ENCODE results near the gene NRK.
"Not testable (repeated sequence)": the region's sequence is repeated elsewhere in the genome, so short reads cannot be mapped to it uniquely, and the experiment has no call there.

NRK gene, protein sequence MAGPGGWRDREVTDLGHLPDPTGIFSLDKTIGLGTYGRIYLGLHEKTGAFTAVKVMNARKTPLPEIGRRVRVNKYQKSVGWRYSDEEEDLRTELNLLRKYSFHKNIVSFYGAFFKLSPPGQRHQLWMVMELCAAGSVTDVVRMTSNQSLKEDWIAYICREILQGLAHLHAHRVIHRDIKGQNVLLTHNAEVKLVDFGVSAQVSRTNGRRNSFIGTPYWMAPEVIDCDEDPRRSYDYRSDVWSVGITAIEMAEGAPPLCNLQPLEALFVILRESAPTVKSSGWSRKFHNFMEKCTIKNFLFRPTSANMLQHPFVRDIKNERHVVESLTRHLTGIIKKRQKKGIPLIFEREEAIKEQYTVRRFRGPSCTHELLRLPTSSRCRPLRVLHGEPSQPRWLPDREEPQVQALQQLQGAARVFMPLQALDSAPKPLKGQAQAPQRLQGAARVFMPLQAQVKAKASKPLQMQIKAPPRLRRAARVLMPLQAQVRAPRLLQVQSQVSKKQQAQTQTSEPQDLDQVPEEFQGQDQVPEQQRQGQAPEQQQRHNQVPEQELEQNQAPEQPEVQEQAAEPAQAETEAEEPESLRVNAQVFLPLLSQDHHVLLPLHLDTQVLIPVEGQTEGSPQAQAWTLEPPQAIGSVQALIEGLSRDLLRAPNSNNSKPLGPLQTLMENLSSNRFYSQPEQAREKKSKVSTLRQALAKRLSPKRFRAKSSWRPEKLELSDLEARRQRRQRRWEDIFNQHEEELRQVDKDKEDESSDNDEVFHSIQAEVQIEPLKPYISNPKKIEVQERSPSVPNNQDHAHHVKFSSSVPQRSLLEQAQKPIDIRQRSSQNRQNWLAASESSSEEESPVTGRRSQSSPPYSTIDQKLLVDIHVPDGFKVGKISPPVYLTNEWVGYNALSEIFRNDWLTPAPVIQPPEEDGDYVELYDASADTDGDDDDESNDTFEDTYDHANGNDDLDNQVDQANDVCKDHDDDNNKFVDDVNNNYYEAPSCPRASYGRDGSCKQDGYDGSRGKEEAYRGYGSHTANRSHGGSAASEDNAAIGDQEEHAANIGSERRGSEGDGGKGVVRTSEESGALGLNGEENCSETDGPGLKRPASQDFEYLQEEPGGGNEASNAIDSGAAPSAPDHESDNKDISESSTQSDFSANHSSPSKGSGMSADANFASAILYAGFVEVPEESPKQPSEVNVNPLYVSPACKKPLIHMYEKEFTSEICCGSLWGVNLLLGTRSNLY (N-terminal part only)

DNA sequence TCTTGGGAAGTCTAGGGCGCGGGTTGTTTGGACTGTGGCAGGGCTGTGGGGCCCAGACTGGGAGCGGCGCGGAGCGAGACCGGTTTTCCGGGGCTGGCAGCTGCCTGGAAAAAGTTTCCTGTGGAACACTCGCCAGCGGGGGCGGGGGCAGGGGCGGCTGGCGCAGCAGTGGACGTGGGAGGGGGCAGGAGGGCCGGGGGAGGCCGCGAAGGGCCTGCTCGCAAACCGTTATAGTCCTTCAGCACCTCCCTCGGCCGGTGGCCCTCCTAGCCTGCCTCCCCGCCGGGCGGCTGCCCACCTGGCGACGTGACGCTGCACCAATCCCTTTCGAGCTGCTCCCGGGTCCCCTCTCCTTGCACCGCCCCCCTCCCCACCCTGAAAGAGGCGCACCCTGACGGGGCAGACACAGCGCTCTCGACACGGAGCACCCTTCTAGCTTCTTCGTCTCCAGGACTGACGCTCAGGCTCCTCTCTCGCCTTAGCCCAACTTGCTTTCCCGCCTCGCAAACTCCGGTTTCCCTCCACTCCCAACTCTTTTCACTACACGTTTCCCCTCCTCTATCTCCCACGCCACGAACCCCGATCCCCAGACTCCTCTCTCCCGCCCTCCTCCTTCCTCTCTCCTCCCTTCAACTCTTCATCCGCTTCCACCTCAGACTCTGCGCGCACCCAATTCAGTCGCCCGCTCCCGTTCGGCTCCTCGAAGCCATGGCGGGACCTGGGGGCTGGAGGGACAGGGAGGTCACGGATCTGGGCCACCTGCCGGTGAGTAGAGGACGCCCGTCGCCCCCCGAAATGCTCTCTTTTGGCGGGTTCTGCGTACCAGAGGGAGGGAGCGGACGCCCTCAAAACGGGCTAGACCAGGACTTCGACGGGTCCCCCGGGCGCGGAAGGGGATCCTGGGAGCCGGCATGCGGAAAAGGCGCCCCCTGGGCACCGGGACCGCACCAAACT lies at the start of gene NRK:
Gene NRK, plus strand, starts transcription at position 402 of the 954 bp plus-strand sequence. Its CDS starts 307 bp downstream, at position 709.
- DNase-seq = no peak

DNA sequence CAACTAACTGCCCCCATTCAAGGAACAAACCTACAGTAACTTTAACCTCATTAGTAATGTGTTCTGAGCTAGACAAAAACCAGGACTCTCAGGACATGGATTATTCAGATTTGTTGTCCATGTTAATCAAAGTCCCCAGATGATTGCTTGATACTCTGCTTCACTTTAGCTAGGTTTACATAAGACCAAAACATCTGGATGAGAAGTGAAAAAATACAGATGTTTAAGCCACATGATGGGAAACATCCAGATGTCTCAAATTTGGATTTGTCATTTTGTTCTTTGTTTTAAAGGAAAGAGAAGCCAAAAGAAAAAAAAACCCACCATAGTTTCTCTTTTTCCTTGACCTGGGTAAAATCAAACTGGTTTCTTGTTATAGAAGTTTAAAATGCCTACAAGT lies 48.5 kb upstream of the NRK start:
- no peak for DNase-seq

DNA sequence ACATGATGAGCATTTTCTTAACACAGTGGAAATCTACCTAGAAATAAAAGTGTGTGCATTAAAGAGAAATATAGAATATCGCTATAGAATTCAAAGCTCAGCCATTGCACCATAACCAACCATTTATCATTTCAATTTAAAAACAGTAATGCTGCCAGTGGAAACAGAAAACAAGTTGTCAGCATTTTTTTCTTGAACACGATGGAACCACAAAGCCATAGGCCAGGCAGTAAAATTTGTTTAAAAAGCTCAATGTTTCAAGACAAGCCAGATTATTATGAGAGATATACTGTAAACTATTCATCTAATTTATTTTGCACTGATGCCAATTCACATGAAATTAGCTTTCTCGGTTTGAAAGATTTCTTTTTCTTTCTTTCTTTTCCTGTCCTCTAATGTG lies 46.7 kb upstream of the NRK start:
- no peak for DNase-seq

GRCh38 chrX:105781804-105782203 lies 40.5 kb upstream of the NRK start:
- no peak for DNase-seq

- DNase-seq = not testable (repeated sequence)
These were observed 25.5 kb upstream of the NRK start for GRCh38 chrX:105796877-105797276.

DNA sequence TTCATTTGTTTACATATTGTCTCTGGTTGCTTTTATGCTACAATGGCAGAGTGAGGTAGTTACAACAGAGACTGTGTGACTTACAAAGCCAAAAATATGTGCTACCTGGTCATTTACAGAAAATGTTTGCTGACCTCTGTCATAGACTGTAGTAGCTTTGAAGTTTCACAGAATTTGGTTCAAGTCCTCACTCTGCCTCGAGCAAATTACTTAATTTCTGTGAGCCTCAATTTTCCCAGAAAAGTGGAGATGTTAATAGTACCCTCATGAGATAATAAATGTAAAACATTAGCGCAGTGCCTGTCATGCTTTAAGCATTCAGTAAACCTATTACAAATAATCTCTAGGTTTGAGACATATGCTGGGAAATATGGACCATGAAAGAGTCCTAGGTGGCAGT lies 18.4 kb upstream of the NRK start:
- DNase-seq = no peak

DNA sequence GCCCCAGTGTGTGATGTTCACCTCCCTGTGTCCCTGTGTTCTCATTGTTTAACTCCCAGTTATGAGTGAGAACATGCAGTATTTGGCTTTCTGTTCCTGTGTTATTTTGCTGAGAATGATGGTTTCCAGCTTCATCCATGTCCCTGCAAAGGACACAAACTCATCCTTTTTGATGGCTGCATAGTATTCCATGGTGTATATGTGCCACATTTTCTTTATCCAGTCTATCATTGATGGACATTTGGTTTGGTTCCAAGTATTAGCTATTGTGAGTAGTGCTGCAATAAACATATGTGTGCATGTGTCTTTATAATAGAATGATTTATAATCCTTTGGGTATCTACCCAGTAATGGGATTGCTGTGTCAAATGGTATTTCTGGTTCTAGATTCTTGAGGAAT lies 16.7 kb upstream of the NRK start:
- DNase-seq = not testable (repeated sequence)

GRCh38 chrX:105816517-105816916 lies 5.8 kb upstream of the NRK start:
- DNase-seq = no peak

GRCh38 chrX:105820247-105820646 lies 2.1 kb upstream of the NRK start:
- DNase-seq = no peak

- no peak for DNase-seq
These were observed 743 bp upstream of the NRK start for GRCh38 chrX:105821471-105822121.

- no peak for DNase-seq
These were observed 735 bp downstream of the NRK start for GRCh38 chrX:105823092-105823455.

GRCh38 chrX:105829011-105829410 lies 6.7 kb downstream of the NRK start:
- no peak for DNase-seq

- DNase-seq = no peak
These were observed 14.9 kb downstream of the NRK start for GRCh38 chrX:105837232-105837631.

DNA sequence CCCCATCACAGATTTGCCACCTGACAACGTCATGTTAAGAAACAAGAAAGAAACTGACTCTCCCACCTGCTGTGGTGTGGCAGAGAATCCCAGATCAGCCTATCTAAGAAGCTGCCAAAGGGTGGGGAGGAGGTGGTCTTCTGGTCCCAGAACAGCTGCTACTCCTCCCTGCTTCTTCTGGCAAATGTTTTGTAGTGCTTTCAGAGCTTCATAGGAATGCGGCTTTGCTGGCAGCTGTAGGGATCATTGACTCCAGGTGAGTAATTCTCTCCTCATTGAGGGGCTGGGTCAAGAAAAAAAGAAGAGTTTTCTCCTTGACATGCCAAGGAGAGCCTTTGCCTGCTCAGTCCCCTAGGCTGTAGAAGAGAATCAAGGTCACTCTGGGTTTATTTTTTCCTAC lies 23.3 kb downstream of the NRK start:
- no peak for DNase-seq

DNA sequence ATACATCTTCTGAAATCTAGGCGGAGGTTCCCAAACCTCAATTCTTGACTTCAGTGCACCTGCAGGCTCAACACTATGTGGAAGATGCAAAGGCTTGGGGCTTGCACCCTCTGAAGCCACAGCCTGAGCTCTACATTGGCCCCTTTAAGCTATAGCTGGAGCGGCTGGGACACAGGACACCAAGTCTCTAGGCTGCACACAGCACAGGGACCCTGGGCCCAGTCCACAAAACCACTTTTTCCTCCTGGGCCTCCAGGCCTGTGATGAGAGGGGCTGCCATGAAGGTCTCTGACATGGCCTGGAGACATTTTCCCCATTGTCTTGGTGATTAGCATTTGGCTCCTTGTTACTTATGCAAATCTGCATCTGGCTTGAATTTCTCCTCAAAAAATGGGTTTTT lies 27.8 kb downstream of the NRK start:
- not testable (repeated sequence) for DNase-seq

- DNase-seq = no peak
These were observed 43.4 kb downstream of the NRK start for GRCh38 chrX:105865709-105866108.

DNA sequence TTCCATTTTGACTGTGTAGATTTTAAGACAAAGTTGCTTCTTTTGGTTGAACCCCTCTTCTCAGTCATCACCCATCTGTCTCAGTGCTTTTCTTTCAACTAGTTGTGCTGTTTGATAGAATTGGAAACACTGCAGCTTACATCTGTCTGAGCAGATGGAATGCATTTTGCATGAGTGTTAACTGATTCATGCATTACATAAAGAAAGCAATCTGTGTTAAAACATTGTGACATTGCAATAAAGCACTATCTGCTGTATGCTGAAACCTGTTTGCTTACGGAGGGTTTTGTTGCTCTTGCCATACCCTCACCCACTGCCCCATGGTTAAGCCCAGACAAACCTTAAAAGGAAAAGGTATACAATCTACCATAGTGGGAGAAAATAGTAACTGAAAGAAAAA lies 47.4 kb downstream of the NRK start:
- DNase-seq = no peak

GRCh38 chrX:105870445-105870844 lies 48.1 kb downstream of the NRK start:
- DNase-seq = no peak

DNA sequence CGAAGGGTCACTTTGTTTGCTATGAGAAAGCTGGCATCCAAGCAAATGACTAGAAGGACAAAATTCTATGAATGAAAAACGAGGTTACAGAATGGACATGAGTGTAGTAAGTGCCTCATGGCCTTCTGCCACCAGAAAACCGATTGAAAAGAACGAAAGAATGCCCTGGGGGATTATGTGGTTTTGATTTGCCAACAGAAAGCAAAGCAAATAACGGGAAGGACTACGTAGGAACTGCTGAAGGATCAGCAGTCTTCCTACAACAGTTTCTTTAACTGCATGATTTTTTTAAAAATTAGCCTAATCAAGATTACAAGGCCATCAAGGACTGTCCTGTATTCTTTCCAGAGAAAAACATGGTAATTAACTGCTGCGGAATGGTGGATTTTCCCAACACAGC lies 50.6 kb downstream of the NRK start:
- DNase-seq = no peak

DNA sequence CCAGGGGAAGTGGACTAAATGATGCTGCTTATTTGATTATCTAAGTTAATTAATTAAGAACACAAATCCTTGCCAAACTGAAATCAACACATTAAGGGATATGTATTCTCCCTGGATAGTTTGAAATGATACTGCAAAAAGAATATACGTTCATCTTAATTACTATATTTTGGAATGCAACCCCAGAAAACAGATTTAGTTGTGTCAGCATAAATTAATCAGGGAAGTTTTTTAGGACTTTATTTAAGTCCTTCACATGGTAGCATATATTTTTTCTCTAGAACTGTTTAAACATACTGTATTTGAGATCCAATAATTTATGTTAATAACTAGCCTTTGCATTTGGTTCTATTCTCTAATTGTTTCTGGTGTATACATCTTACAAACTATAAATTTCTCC lies 52.5 kb downstream of the NRK start:
- no peak for DNase-seq

DNA sequence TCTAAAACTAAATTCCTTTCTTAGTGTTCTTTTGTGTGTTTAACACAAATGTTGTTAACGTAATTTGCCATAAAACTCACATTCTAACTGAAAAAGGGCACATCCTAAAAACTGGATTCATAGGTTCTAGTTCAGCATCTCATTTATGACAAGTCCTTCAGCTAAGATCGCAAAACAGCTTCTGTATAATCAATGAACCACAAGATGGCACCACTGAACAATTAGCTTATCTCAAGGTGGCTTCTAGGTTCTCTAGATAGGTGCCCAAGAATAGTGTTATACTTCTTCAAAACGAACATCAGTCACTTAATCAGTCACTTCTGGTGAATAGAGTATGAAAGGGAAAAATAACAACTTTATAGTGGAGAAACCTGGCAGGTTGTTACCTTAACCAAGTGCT lies 54.3 kb downstream of the NRK start:
- no peak for DNase-seq

GRCh38 chrX:105880491-105880890 lies 58.2 kb downstream of the NRK start:
- no peak for DNase-seq
